Measurements from ENCODE around the gene FBN2. TPM values are rescaled to one million over a fixed set of nuclear protein-coding genes. Genes with fewer than 3 reads are reported as not detected.

FBN2 gene
- polyA plus RNA-seq, 1 donor from 2014 or later = 1.6 TPM

DNA sequence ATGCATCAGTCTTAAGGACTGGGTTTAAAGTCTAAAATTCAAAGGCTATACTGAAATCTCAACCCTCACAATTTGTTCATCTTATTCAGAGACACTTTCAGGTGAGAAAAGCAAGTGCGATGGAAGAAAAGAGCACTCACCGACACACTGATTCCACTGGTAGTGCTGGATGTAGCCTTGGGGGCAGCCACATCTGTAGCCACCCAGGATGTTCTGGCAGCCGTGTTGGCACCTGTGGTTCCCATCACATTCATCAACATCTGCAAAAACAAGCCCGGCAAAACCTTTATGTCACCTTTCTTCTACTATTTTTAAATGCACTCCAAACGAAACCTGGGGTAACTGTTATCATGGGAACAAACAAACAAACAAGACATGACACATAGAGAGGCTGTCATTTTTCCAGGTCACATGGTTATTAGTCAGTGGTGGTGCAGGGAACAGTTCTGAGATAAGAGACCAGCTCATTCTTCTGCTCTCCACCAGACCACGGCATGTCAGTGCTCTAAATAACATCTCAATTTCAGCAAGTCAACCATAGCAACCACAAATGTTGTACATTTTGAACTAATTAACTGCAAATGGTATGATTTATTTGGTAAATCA is 266.1 kb downstream of the FBN2 start:
- TF ChIP-seq TAF1 (IDR thresholded peaks at IDR 0.05; ENCODE audit: low read depth) = no peak
- TF ChIP-seq EP300 (conservative IDR thresholded peaks at IDR 0.05; ENCODE audit: poor library complexity, severe bottlenecking) = no peak
- TF ChIP-seq SMC3 (conservative IDR thresholded peaks at IDR 0.05; ENCODE audit: poor library complexity) = no peak
- TF ChIP-seq POLR2AphosphoS5 (IDR thresholded peaks at IDR 0.05) = no peak
- no peak for TF ChIP-seq RAD21 (conservative IDR thresholded peaks at IDR 0.05)
- TF ChIP-seq EZH2 (IDR thresholded peaks at IDR 0.05; ENCODE audit: borderline replicate concordance, insufficient read depth, low read length, poor library complexity, severe bottlenecking) = no peak
- TF ChIP-seq MXI1 (conservative IDR thresholded peaks at IDR 0.05; ENCODE audit: poor library complexity, severe bottlenecking) = no peak
- TF ChIP-seq, protein P1, sequence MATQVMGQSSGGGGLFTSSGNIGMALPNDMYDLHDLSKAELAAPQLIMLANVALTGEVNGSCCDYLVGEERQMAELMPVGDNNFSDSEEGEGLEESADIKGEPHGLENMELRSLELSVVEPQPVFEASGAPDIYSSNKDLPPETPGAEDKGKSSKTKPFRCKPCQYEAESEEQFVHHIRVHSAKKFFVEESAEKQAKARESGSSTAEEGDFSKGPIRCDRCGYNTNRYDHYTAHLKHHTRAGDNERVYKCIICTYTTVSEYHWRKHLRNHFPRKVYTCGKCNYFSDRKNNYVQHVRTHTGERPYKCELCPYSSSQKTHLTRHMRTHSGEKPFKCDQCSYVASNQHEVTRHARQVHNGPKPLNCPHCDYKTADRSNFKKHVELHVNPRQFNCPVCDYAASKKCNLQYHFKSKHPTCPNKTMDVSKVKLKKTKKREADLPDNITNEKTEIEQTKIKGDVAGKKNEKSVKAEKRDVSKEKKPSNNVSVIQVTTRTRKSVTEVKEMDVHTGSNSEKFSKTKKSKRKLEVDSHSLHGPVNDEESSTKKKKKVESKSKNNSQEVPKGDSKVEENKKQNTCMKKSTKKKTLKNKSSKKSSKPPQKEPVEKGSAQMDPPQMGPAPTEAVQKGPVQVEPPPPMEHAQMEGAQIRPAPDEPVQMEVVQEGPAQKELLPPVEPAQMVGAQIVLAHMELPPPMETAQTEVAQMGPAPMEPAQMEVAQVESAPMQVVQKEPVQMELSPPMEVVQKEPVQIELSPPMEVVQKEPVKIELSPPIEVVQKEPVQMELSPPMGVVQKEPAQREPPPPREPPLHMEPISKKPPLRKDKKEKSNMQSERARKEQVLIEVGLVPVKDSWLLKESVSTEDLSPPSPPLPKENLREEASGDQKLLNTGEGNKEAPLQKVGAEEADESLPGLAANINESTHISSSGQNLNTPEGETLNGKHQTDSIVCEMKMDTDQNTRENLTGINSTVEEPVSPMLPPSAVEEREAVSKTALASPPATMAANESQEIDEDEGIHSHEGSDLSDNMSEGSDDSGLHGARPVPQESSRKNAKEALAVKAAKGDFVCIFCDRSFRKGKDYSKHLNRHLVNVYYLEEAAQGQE (IDR thresholded peaks at IDR 0.05; ENCODE audit: borderline replicate concordance) = no peak
- no peak for TF ChIP-seq CTCF (IDR thresholded peaks at IDR 0.05; ENCODE audit: poor library complexity, severe bottlenecking)
- Histone ChIP-seq H3K4me3 (ENCODE audit: low read length) (no peak overlapping the region), H3K4me2 (ENCODE audit: low read length) (no peak overlapping the region), H3K27ac (ENCODE audit: low read length) (no peak overlapping the region), H3F3A (ENCODE audit: insufficient read depth, low read length, poor library complexity, severe bottlenecking) (no peaks in the 10 kb centered on the region), H3K9me3 (ENCODE audit: low read length) (no peaks in the 10 kb centered on the region), H3K9ac (ENCODE audit: low read length) (no peak overlapping the region), H4K20me1 (ENCODE audit: insufficient read depth) (no peaks in the 10 kb centered on the region), H3K36me3 (ENCODE audit: insufficient read depth, low read length) (no peaks in the 10 kb centered on the region), H2AFZ (ENCODE audit: low read depth, low read length) (no peak overlapping the region), H3K27me3 (ENCODE audit: insufficient read depth, low read depth, low read length) (no peaks in the 10 kb centered on the region), H3K9me2 (ENCODE audit: insufficient read depth, low read length) (no peaks in the 10 kb centered on the region), H3K79me2 (replicated peaks; ENCODE audit: insufficient read depth, low read length) (no peaks in the 10 kb centered on the region)

DNA sequence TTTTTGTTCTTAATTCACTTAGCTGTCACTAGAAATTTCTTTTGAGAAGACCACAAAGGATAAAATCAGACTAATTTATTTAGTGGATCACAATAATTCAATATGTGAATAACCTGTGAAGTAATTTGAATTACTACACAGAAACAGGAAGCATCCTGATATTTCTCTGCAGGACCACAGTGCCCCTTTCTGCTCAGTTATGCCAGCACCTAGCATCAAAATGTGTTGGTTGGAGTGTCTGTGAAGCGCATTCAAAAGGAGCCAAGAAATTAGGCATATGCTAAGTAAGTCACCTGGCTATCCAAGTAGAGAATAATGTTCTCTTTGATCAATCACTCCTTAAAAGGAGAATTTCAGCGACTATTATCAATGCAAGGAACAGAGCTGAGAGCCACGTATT is 267.0 kb downstream of the FBN2 start:
- Histone ChIP-seq H3K36me3 (ENCODE audit: insufficient read depth, low read length) (no peaks in the 10 kb centered on the region), H3K79me2 (replicated peaks; ENCODE audit: insufficient read depth, low read length) (no peaks in the 10 kb centered on the region), H3K4me2 (ENCODE audit: low read length) (no peak overlapping the region), H3K4me3 (ENCODE audit: low read length) (no peak overlapping the region), H3F3A (ENCODE audit: insufficient read depth, low read length, poor library complexity, severe bottlenecking) (no peaks in the 10 kb centered on the region), H2AFZ (ENCODE audit: low read depth, low read length) (no peak overlapping the region), H3K9me2 (ENCODE audit: insufficient read depth, low read length) (no peaks in the 10 kb centered on the region), H3K9me3 (ENCODE audit: low read length) (no peaks in the 10 kb centered on the region), H3K27me3 (ENCODE audit: insufficient read depth, low read depth, low read length) (no peaks in the 10 kb centered on the region), H4K20me1 (ENCODE audit: insufficient read depth) (no peaks in the 10 kb centered on the region), H3K27ac (ENCODE audit: low read length) (no peak overlapping the region), H3K9ac (ENCODE audit: low read length) (no peak overlapping the region)
- TF ChIP-seq RAD21 (conservative IDR thresholded peaks at IDR 0.05) (no peak), POLR2AphosphoS5 (IDR thresholded peaks at IDR 0.05) (no peak), TAF1 (IDR thresholded peaks at IDR 0.05; ENCODE audit: low read depth) (no peak), EP300 (conservative IDR thresholded peaks at IDR 0.05; ENCODE audit: poor library complexity, severe bottlenecking) (no peak), SMC3 (conservative IDR thresholded peaks at IDR 0.05; ENCODE audit: poor library complexity) (no peak), EZH2 (IDR thresholded peaks at IDR 0.05; ENCODE audit: borderline replicate concordance, insufficient read depth, low read length, poor library complexity, severe bottlenecking) (no peak), MXI1 (conservative IDR thresholded peaks at IDR 0.05; ENCODE audit: poor library complexity, severe bottlenecking) (no peak), CTCF (IDR thresholded peaks at IDR 0.05; ENCODE audit: poor library complexity, severe bottlenecking) (no peak)
- TF ChIP-seq, protein P1 (IDR thresholded peaks at IDR 0.05; ENCODE audit: borderline replicate concordance) = no peak
